HAP-1 (cell line): ENCODE measurements around the gene GALP.
"Not testable (repeated sequence)": the region's sequence is repeated elsewhere in the genome, so short reads cannot be mapped to it uniquely, and the experiment has no call there.

Experiments used
- DNase-seq, 2 experiments: peaks; one replicate each; pipeline ENCODE4 v3.0.0-alpha.2; 2016 to 2020; ENCODE audit warnings: low spot score in 2 of 2
- H3K27me3 ChIP-seq: fragments of 250-450 bp; sonication (Bioruptor Pico); 2 replicates; pipeline ENCODE4 v1.5.1; 2020; ENCODE audit warnings: low read depth, mild to moderate bottlenecking, moderate library complexity
- H3K36me3 ChIP-seq: fragments of 250-450 bp; sonication (Bioruptor Pico); replicated peaks from 2 replicates; pipeline ENCODE4 v1.5.1; 2020; ENCODE audit warnings: mild to moderate bottlenecking
- H3K4me1 ChIP-seq: fragments of 250-450 bp; sonication (Bioruptor Pico); 2 replicates; pipeline ENCODE4 v1.5.1; 2020; ENCODE audit warnings: mild to moderate bottlenecking
- H3K4me3 ChIP-seq: fragments of 250-450 bp; sonication (Bioruptor Pico); 2 replicates; pipeline ENCODE4 v1.5.1; 2020; ENCODE audit warnings: mild to moderate bottlenecking, moderate library complexity
- H3K9me3 ChIP-seq: fragments of 250-450 bp; sonication (Bioruptor Pico); 2 replicates; pipeline ENCODE4 v1.5.1; 2020; ENCODE audit warnings: mild to moderate bottlenecking, moderate library complexity
- in situ Hi-C: fragments of 300-500 bp; cut with MboI; formaldehyde crosslinking; loops from 3 replicates; pipeline ENCODE4 v1.14.3; 2020; ENCODE audit warnings: low sequenced_read_pairs, inconsistent platforms, mixed read lengths

The GALP gene

GRCh38 chr19:56177564-56178243, 1.9 kb downstream of the GALP start:
- no peaks in the 10 kb centered on the region for H3K36me3 ChIP-seq
- H3K27me3 ChIP-seq, result no peaks in the 10 kb centered on the region
- H3K4me3 ChIP-seq, result no peak overlapping the region
- in situ Hi-C loops, result loop anchor here (10.0 kb wide), 1 partner anchor 103 kb away; no protein-coding TSS in a partner anchor
- no peaks in the 10 kb centered on the region for H3K9me3 ChIP-seq
- DNase-seq, result no peak
- H3K4me1 ChIP-seq, result no peaks in the 10 kb centered on the region

- no peaks in the 10 kb centered on the region for H3K27me3 ChIP-seq
- H3K4me1 ChIP-seq, result no peaks in the 10 kb centered on the region
- no peaks in the 10 kb centered on the region for H3K36me3 ChIP-seq
- DNase-seq, result no peak
- H3K4me3 ChIP-seq, result no peak overlapping the region
- in situ Hi-C loops, result no loop called here
- H3K9me3 ChIP-seq, result no peaks in the 10 kb centered on the region
These were observed 14.0 kb downstream of the GALP start for GRCh38 chr19:56189785-56190184.

- no peak for DNase-seq
- H3K27me3 ChIP-seq, result no peaks in the 10 kb centered on the region
- in situ Hi-C loops, result no loop called here
- H3K9me3 ChIP-seq, result no peaks in the 10 kb centered on the region
- H3K4me3 ChIP-seq, result no peak overlapping the region
- H3K36me3 ChIP-seq, result no peaks in the 10 kb centered on the region
- H3K4me1 ChIP-seq, result no peaks in the 10 kb centered on the region
These were observed 15.3 kb downstream of the GALP start for GRCh38 chr19:56191115-56191514.

GRCh38 chr19:56191711-56192110, 15.9 kb downstream of the GALP start:
- Histone ChIP-seq H3K4me1 (no peaks in the 10 kb centered on the region), H3K36me3 (no peaks in the 10 kb centered on the region), H3K9me3 (no peaks in the 10 kb centered on the region), H3K4me3 (no peak overlapping the region), H3K27me3 (no peaks in the 10 kb centered on the region)
- DNase-seq, result no peak
- in situ Hi-C loops, result no loop called here

- no peaks in the 10 kb centered on the region for H3K36me3 ChIP-seq
- H3K27me3 ChIP-seq, result no peaks in the 10 kb centered on the region
- no peak overlapping the region for H3K4me3 ChIP-seq
- H3K9me3 ChIP-seq, result no peaks in the 10 kb centered on the region
- H3K4me1 ChIP-seq, result no peaks in the 10 kb centered on the region
- no peak for DNase-seq
- in situ Hi-C loops, result no loop called here
These were observed 18.3 kb downstream of the GALP start for GRCh38 chr19:56193981-56194640.

GRCh38 chr19:56197646-56198045, 21.8 kb downstream of the GALP start, which contains the start of gene ZSCAN5B:
Gene ZSCAN5B, minus strand, starts transcription at chr19:56197783. Its CDS starts 4,731 bp downstream, at chr19:56193052.
- in situ Hi-C loops, H3K9me3 ChIP-seq, H3K36me3 ChIP-seq, DNase-seq, H3K27me3 ChIP-seq, H3K4me1 ChIP-seq, H3K4me3 ChIP-seq: not testable (repeated sequence)

GRCh38 chr19:56199687-56200086, 23.9 kb downstream of the GALP start:
- Histone ChIP-seq H3K27me3 (no peaks in the 10 kb centered on the region), H3K9me3 (no peaks in the 10 kb centered on the region), H3K36me3 (no peaks in the 10 kb centered on the region), H3K4me1 (no peaks in the 10 kb centered on the region), H3K4me3 (no peak overlapping the region)
- no peak for DNase-seq
- in situ Hi-C loops, result no loop called here

GRCh38 chr19:56201973-56202372, 26.2 kb downstream of the GALP start, which contains the start of gene ZSCAN5C:
Gene ZSCAN5C, plus strand, starts transcription at chr19:56202273. Its CDS starts 3,641 bp downstream, at chr19:56205914.
- in situ Hi-C loops, result no loop called here
- Histone ChIP-seq H3K27me3 (no peaks in the 10 kb centered on the region), H3K4me1 (no peaks in the 10 kb centered on the region), H3K9me3 (no peaks in the 10 kb centered on the region), H3K36me3 (no peaks in the 10 kb centered on the region), H3K4me3 (no peak within 1 kb of the TSS)
- no peak for DNase-seq

GRCh38 chr19:56207581-56207980, 31.8 kb downstream of the GALP start:
- H3K4me3 ChIP-seq, H3K9me3 ChIP-seq, H3K27me3 ChIP-seq, H3K36me3 ChIP-seq, DNase-seq, in situ Hi-C loops, H3K4me1 ChIP-seq: not testable (repeated sequence)

- Histone ChIP-seq H3K36me3 (no peaks in the 10 kb centered on the region), H3K9me3 (no peaks in the 10 kb centered on the region), H3K4me3 (no peak overlapping the region), H3K4me1 (no peaks in the 10 kb centered on the region), H3K27me3 (no peaks in the 10 kb centered on the region)
- in situ Hi-C loops, result no loop called here
- DNase-seq, result no peak
These were observed 33.3 kb downstream of the GALP start for GRCh38 chr19:56209091-56209490.

- H3K9me3 ChIP-seq, H3K36me3 ChIP-seq, DNase-seq, H3K4me1 ChIP-seq, H3K27me3 ChIP-seq, in situ Hi-C loops, H3K4me3 ChIP-seq: not testable (repeated sequence)
These were observed 34.2 kb downstream of the GALP start for GRCh38 chr19:56210036-56210435.

- no peaks in the 10 kb centered on the region for H3K4me1 ChIP-seq
- H3K36me3 ChIP-seq, result no peaks in the 10 kb centered on the region
- H3K4me3 ChIP-seq, result no peak overlapping the region
- in situ Hi-C loops, result no loop called here
- DNase-seq, result no peak
- no peaks in the 10 kb centered on the region for H3K27me3 ChIP-seq
- H3K9me3 ChIP-seq, result no peaks in the 10 kb centered on the region
These were observed 35.9 kb downstream of the GALP start for GRCh38 chr19:56211718-56212117.

GRCh38 chr19:56217039-56217949, 41.5 kb downstream of the GALP start:
- no peaks in the 10 kb centered on the region for H3K4me1 ChIP-seq
- no peaks in the 10 kb centered on the region for H3K27me3 ChIP-seq
- H3K36me3 ChIP-seq, result no peaks in the 10 kb centered on the region
- no peak for DNase-seq
- no peak overlapping the region for H3K4me3 ChIP-seq
- H3K9me3 ChIP-seq, result no peaks in the 10 kb centered on the region
- in situ Hi-C loops, result no loop called here

- DNase-seq, result no peak
- H3K27me3 ChIP-seq, result no peaks in the 10 kb centered on the region
- H3K9me3 ChIP-seq, result no peaks in the 10 kb centered on the region
- no peaks in the 10 kb centered on the region for H3K4me1 ChIP-seq
- H3K4me3 ChIP-seq, result no peak overlapping the region
- H3K36me3 ChIP-seq, result no peaks in the 10 kb centered on the region
- in situ Hi-C loops, result no loop called here
These were observed 43.2 kb downstream of the GALP start for GRCh38 chr19:56218961-56219360.
